BE2C (cell line): ENCODE results near the gene C2orf80. TPM values are rescaled to one million over a fixed set of nuclear protein-coding genes. Genes with fewer than 3 reads are reported as not detected.

ENCODE experiments used
- DNase-seq: peaks from one replicate; pipeline ENCODE4 v3.0.0-alpha.2; 2020
- H3K27me3 ChIP-seq: fragments of 250-450 bp; sonication (Bioruptor Pico); 2 replicates; pipeline ENCODE4 v1.5.1; 2020; ENCODE audit warnings: mild to moderate bottlenecking
- H3K36me3 ChIP-seq: fragments of 250-450 bp; sonication (Bioruptor Pico); 2 replicates; pipeline ENCODE4 v1.5.1; 2020; ENCODE audit warnings: mild to moderate bottlenecking
- H3K4me1 ChIP-seq: fragments of 250-450 bp; sonication (Bioruptor Pico); 2 replicates; pipeline ENCODE4 v1.5.1; 2020
- H3K4me3 ChIP-seq: 2 replicates; pipeline ENCODE4 v1.5.1; 2011; ENCODE audit warnings: low read depth, low read length
- H3K9me3 ChIP-seq: fragments of 250-450 bp; sonication (Bioruptor Pico); 2 replicates; pipeline ENCODE4 v1.5.1; 2020
- CTCF ChIP-seq: IDR thresholded peaks from 2 replicates; pipeline ENCODE4 v1.5.1; 2012; ENCODE audit warnings: mild to moderate bottlenecking, low read depth, low read length
- polyA plus RNA-seq: library from polyadenylated mRNA; unstranded; fragments of >200 nt; gene quantifications from one replicate; pipeline ENCODE4 v1.2.1, GENCODE V29; 2012; ENCODE audit warnings: low read depth, missing spikeins; ENCODE audit not compliant: insufficient read length, insufficient read depth

C2orf80 gene
- not detected for polyA plus RNA-seq

DNA sequence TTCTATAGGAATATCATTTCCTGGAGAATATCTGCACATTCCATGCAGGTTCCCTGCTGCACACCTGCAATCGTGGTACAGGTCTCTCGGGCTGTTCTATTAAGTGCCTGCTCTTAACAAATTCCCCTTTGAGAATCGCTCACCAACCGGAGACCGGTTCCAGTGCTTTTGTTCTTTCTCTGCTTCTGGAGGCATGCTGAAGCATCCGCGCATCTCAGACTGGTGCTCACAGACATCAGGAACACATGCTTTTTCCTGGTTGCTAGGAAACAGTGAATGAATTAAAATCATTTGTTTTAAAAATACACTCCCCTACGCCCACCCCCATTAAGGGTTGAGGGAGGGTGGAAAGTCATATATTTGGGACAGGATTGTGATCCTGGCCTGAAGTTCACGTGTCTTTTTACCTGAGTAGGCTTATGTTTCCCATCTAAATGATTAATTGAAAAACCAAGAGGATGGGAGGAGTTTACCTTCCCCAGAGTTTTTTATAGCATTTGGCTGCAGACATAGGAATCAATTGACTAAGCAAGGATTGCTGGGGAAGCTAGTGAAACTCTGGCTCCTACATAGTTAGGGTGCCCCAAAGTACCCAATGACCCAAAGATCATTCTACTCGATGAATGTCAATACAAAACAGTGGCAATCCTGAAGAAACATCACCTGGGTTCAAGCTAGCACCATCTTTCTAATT, at the start of gene C2orf80:
C2orf80 (minus strand) TSS at position 221 of the 694 bp plus-strand sequence. CDS start 3,044 bp downstream, outside the sequence.
- Histone ChIP-seq H3K36me3 (no peaks in the 10 kb centered on the region), H3K4me1 (no peaks in the 10 kb centered on the region), H3K27me3 (no peaks in the 10 kb centered on the region), H3K9me3 (no peaks in the 10 kb centered on the region), H3K4me3 (no peak within 1 kb of the TSS)
- TF ChIP-seq CTCF: no peak
- DNase-seq: no peak

- no peaks in the 10 kb centered on the region for H3K27me3 ChIP-seq
- no peak overlapping the region for H3K4me3 ChIP-seq
- no peaks in the 10 kb centered on the region for H3K4me1 ChIP-seq
- H3K9me3 ChIP-seq: no peaks in the 10 kb centered on the region
- DNase-seq: no peak
- H3K36me3 ChIP-seq: peaks cover 11% of the 10 kb centered on the region
- no peak for TF ChIP-seq CTCF
These were observed 46.0 kb upstream of the C2orf80 start for GRCh38 chr2:208235860-208236259.

DNA sequence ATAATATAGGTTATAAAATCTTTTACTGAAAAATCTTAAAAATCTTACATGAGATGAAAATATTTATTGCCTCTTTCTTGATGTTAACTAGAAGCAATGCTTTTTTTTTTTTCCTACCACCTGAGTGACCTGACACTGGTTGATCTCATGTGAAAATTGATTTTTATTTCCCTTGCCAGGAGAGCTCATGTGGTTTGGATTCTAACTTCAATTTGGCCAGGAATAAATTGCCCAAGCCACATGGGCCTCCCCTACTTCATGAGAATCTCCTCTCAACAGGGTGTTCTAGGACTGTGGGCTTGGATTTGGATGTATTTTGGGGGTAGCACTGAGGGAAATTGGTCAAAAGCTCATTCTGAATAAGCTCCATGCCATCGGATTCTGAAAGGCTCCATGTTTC, 45.0 kb upstream of the C2orf80 start:
- DNase-seq: no peak
- H3K4me3 ChIP-seq: no peak overlapping the region
- no peak for TF ChIP-seq CTCF
- peaks cover 11% of the 10 kb centered on the region for H3K36me3 ChIP-seq
- no peaks in the 10 kb centered on the region for H3K4me1 ChIP-seq
- H3K9me3 ChIP-seq: no peaks in the 10 kb centered on the region
- H3K27me3 ChIP-seq: no peaks in the 10 kb centered on the region

- TF ChIP-seq CTCF: no peak
- no peak for DNase-seq
- H3K27me3 ChIP-seq: no peaks in the 10 kb centered on the region
These were observed 38.6 kb upstream of the C2orf80 start for GRCh38 chr2:208228476-208228875.

DNA sequence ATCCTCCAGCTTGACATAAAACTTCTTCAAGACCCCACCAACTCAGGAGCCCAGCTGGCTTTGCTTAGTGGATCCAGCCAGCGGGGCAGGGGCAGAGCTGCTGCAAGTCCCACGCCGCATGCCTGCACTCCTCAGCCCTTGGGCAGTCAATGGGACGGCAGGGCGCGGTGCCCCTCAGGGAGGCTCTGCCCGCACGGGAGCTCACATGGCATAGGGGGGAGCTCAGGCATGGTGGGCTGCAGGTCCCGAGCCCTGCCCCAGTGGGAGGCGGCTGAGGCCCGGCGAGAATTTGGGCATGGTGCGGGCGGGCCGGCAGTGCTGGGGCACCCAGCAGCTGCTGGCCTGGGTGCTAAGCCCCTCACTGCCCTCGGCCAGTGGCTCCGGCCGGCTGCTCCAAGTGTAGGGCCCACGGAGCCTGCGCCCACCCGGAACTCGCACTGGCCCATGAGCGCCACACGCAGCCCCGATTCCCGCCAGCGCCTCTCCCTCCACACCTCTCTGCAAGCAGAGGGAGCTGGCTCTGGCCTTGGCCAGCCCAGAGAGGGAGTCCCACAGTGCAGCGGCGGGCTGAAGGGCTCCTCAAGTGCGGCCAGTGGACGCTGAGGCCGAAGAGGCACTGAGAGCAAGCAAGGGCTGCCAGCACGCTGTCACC, 37.9 kb upstream of the C2orf80 start:
- no peaks in the 10 kb centered on the region for H3K36me3 ChIP-seq
- H3K9me3 ChIP-seq: no peaks in the 10 kb centered on the region
- no peak overlapping the region for H3K4me3 ChIP-seq
- no peaks in the 10 kb centered on the region for H3K4me1 ChIP-seq
- no peak for TF ChIP-seq CTCF
- no peak for DNase-seq
- no peaks in the 10 kb centered on the region for H3K27me3 ChIP-seq

More at GRCh38 chr2:208228476-208228875, 38.6 kb upstream of the C2orf80 start:
- H3K4me3 ChIP-seq: no peak overlapping the region
- no peaks in the 10 kb centered on the region for H3K36me3 ChIP-seq
- H3K4me1 ChIP-seq: no peaks in the 10 kb centered on the region
- H3K9me3 ChIP-seq: no peaks in the 10 kb centered on the region

- no peaks in the 10 kb centered on the region for H3K27me3 ChIP-seq
- DNase-seq: no peak
- TF ChIP-seq CTCF: no peak
These were observed 35.0 kb upstream of the C2orf80 start for GRCh38 chr2:208224802-208225201.

More at GRCh38 chr2:208224802-208225201, 35.0 kb upstream of the C2orf80 start:
- H3K4me3 ChIP-seq: no peak overlapping the region
- H3K4me1 ChIP-seq: no peaks in the 10 kb centered on the region
- no peaks in the 10 kb centered on the region for H3K36me3 ChIP-seq
- no peaks in the 10 kb centered on the region for H3K9me3 ChIP-seq
